ENCODE results near the gene HMX3.

Gene HMX3

DNA sequence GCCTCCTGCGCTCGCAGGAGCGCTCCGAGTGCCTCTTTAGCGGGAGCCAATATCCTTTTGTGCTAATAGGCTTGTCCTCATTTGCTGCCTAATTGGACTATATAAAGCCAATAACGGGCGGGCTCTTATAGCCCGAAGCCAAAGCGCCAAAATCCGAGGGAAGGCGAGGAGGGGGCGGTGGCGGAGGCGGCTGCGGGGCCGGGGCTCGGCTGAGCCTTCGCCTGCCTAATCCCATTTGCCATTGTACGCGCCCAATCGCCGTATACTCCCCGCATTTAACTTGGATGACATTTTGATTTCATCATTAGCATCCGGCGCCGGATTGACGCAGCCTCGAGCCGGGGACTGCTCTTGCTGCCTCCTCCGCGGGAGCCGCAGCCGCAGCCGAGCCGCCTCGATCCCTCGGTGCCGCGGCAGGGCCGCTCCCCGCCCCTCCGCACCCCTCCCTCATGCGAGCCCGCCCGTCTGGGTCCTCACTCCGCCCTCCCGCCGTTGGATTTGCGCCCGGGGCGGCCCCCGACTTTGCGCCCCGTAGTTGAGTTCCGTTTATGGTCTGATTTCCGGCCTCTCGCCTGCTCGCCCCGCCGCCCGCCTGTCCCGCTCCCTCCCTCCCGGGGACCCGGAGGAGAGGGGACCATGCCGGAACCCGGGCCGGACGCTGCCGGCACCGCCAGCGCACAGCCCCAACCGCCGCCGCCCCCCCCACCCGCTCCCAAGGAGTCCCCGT is at the start of gene HMX3:
HMX3 (plus strand) TSS at position 556 of the 727 bp plus-strand sequence; CDS start at position 637, 81 bp downstream.
- no peak within 1 kb of the TSS for H3K27ac ChIP-seq (ENCODE audit: low read depth, low read length)
- peaks cover 8% of the 10 kb centered on the region for H3K4me1 ChIP-seq (ENCODE audit: control insufficient read depth, insufficient read depth, low read length, unreplicated experiment)
- no peak within 1 kb of the TSS for H2AFZ ChIP-seq (ENCODE audit: low read length, unreplicated experiment)
- H3K36me3 ChIP-seq (ENCODE audit: insufficient read depth, low read length), result no peaks in the 10 kb centered on the region
- H3K27me3 ChIP-seq (ENCODE audit: insufficient read depth, low read length), result peaks cover 98% of the 10 kb centered on the region
- H3K4me3 ChIP-seq (ENCODE audit: low read depth, low read length), result peak within 1 kb of the TSS; percentile 47; the same call in 1 of the 2 replicates
- H3K79me2 ChIP-seq (ENCODE audit: control insufficient read depth, insufficient read depth, low read length, unreplicated experiment), result no peaks in the 10 kb centered on the region

DNA sequence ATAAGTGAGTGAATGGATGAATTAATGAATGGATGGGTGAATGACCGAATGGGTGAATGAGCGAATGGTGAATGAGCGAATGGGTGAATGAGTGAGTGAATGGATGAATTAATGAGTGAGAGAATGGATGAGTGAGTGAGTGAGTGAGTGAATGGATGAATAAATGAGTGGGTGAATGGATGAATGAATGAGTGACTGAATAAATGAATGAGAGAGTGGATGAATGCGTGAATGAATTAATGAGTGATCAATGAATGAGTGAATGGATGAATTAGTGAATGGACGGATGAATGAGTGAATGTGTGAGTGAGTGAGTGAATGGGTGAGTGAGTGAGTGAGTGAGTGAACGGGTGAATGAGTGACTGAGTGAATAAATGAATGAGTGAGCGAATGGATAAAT is 49.5 kb upstream of the HMX3 start:
- Histone ChIP-seq H3K36me3 (ENCODE audit: insufficient read depth, low read length) (no peaks in the 10 kb centered on the region), H2AFZ (ENCODE audit: low read length, unreplicated experiment) (no peak overlapping the region), H3K4me1 (ENCODE audit: control insufficient read depth, insufficient read depth, low read length, unreplicated experiment) (no peaks in the 10 kb centered on the region), H3K27ac (ENCODE audit: low read depth, low read length) (no peak overlapping the region), H3K27me3 (ENCODE audit: insufficient read depth, low read length) (peaks cover 3% of the 10 kb centered on the region; the same call in 1 of the 2 replicates), H3K79me2 (ENCODE audit: control insufficient read depth, insufficient read depth, low read length, unreplicated experiment) (no peaks in the 10 kb centered on the region), H3K4me3 (ENCODE audit: low read depth, low read length) (no peak overlapping the region)

DNA sequence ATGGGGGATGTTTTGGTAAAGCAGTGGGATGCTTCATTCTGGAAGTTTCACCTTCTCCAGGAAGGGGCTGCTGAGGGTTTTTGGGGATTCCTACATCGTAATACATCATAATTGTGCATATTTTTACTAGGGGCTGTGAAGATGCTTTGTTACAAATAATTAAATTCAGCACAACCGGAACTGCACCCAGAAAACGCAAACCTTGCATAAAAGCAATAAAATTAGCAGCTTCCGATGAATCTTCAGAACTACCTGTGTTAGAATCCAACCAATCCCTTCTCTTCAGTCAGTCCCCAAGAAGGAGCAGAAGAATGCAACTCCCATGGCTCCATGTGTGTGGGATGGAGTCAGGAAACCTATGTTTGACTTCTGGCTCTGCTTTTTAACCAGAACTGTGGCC is 48.4 kb upstream of the HMX3 start:
- Histone ChIP-seq H2AFZ (ENCODE audit: low read length, unreplicated experiment) (no peak overlapping the region), H3K27me3 (ENCODE audit: insufficient read depth, low read length) (peaks cover 9% of the 10 kb centered on the region; the same call in 1 of the 2 replicates), H3K27ac (ENCODE audit: low read depth, low read length) (no peak overlapping the region), H3K79me2 (ENCODE audit: control insufficient read depth, insufficient read depth, low read length, unreplicated experiment) (no peaks in the 10 kb centered on the region), H3K36me3 (ENCODE audit: insufficient read depth, low read length) (no peaks in the 10 kb centered on the region), H3K4me1 (ENCODE audit: control insufficient read depth, insufficient read depth, low read length, unreplicated experiment) (no peaks in the 10 kb centered on the region), H3K4me3 (ENCODE audit: low read depth, low read length) (no peak overlapping the region)

DNA sequence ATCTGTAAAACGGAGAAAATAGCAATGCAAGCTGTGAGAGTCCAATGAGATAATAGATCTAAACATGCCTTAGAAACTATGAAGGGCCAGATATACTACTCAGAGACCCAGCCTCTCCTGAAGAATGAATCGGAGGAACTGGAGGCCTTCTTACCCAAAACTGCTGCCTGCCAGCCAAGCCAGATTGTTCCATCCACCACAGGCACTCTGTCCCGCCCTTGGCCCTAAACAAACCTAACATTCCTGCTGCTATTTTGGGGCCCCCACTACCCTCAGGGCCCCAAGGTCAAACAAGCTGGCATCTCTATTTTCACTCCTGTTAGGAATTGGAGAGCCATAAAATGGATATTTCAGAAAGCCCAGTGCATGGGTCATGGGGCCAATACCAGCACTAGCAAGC is 48.0 kb upstream of the HMX3 start:
- no peak overlapping the region for H3K4me3 ChIP-seq (ENCODE audit: low read depth, low read length)

DNA sequence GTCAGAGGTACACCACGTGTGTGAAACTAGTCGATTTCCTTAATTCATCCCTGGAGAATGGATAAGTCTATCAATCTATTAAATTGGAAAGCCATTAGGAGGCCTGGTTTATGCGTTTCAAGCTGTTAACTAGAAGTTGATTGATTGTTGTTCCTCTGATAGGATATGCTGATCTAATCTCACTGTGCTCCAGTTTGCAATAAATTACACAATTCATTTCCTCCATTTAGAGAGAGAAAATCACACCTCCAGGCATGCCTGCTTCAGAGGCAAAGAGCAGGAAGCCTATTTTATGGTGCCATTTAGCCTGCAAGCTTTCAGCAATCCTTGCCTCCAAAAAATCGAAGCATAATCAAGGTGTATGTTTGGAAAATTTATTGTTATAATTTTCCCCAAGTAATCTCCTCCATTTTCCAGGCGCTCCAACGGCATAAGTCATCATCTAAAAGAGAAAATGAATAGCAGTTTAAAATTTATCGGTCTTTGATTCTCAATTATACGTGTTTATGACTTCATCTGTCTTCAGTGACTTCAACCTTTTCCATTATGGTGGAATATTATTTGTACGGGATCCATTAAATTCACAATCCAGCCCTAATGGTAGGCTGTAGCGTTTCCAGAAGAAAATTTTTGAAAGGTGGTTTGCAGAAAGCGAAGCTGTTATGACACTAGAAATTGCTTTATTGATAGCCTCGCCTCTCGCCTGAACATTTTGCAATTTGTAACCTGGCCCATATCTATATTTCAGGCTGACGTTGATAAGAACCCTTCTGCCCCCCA is 42.9 kb upstream of the HMX3 start:
- Histone ChIP-seq H3K79me2 (ENCODE audit: control insufficient read depth, insufficient read depth, low read length, unreplicated experiment) (no peaks in the 10 kb centered on the region), H2AFZ (ENCODE audit: low read length, unreplicated experiment) (no peak overlapping the region), H3K27me3 (ENCODE audit: insufficient read depth, low read length) (peaks cover 36% of the 10 kb centered on the region)

More for the DNA sequence above, 48.0 kb upstream of the HMX3 start:
- H3K27ac ChIP-seq (ENCODE audit: low read depth, low read length), result no peak overlapping the region
- no peak overlapping the region for H2AFZ ChIP-seq (ENCODE audit: low read length, unreplicated experiment)
- no peaks in the 10 kb centered on the region for H3K4me1 ChIP-seq (ENCODE audit: control insufficient read depth, insufficient read depth, low read length, unreplicated experiment)
- H3K36me3 ChIP-seq (ENCODE audit: insufficient read depth, low read length), result no peaks in the 10 kb centered on the region
- peaks cover 13% of the 10 kb centered on the region; the same call in 1 of the 2 replicates for H3K27me3 ChIP-seq (ENCODE audit: insufficient read depth, low read length)
- no peaks in the 10 kb centered on the region for H3K79me2 ChIP-seq (ENCODE audit: control insufficient read depth, insufficient read depth, low read length, unreplicated experiment)

DNA sequence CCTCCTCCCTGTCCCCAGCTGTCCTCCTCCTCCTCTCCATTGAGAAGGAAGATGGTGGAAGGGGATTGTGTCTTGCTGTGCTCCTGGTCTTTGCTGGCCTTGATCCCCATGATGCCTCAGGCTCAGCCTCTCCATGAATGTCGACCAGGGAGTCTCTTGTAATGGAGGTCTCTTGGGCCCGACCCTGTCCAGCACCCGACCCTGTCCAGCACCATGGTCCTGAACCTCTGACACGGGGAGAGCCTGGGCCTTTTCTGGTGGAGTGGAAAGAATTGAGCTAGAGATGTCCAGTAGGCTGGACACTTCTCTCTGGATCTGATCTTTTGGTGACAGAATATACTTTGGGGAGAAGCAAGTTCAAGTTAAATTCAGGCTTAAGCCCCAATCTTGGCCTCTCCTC is 42.3 kb upstream of the HMX3 start:
- Histone ChIP-seq H3K27ac (ENCODE audit: low read depth, low read length) (no peak overlapping the region), H3K4me1 (ENCODE audit: control insufficient read depth, insufficient read depth, low read length, unreplicated experiment) (no peaks in the 10 kb centered on the region), H3K79me2 (ENCODE audit: control insufficient read depth, insufficient read depth, low read length, unreplicated experiment) (no peaks in the 10 kb centered on the region), H3K4me3 (ENCODE audit: low read depth, low read length) (no peak overlapping the region), H3K27me3 (ENCODE audit: insufficient read depth, low read length) (peaks cover 36% of the 10 kb centered on the region), H2AFZ (ENCODE audit: low read length, unreplicated experiment) (no peak overlapping the region), H3K36me3 (ENCODE audit: insufficient read depth, low read length) (no peaks in the 10 kb centered on the region)

More for the DNA sequence above, 42.9 kb upstream of the HMX3 start:
- Histone ChIP-seq H3K36me3 (ENCODE audit: insufficient read depth, low read length) (no peaks in the 10 kb centered on the region), H3K27ac (ENCODE audit: low read depth, low read length) (no peak overlapping the region), H3K4me3 (ENCODE audit: low read depth, low read length) (no peak overlapping the region), H3K4me1 (ENCODE audit: control insufficient read depth, insufficient read depth, low read length, unreplicated experiment) (no peaks in the 10 kb centered on the region)

DNA sequence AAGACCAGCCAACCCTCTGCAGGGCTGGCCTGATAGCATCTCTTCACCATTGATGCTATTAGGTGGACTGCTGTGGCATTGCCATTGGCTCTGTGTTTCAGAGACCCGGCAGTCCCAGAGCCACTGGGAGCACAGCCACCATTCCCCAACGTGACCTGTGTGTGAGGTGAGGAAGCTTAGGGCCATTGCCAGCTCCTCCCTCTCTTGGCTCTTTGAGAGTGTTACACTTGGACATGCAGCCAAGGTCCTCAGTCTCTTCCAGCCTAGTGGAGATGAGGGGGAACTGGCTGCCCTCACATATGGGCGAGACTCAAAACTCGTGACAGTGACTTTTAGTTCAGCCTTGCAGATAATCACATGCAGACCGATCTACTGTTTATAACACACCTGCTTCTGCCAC is 39.3 kb upstream of the HMX3 start:
- Histone ChIP-seq H3K27ac (ENCODE audit: low read depth, low read length) (no peak overlapping the region), H3K4me1 (ENCODE audit: control insufficient read depth, insufficient read depth, low read length, unreplicated experiment) (no peaks in the 10 kb centered on the region), H3K4me3 (ENCODE audit: low read depth, low read length) (no peak overlapping the region), H3K27me3 (ENCODE audit: insufficient read depth, low read length) (peaks cover 32% of the 10 kb centered on the region), H3K79me2 (ENCODE audit: control insufficient read depth, insufficient read depth, low read length, unreplicated experiment) (no peaks in the 10 kb centered on the region), H2AFZ (ENCODE audit: low read length, unreplicated experiment) (no peak overlapping the region), H3K36me3 (ENCODE audit: insufficient read depth, low read length) (no peaks in the 10 kb centered on the region)

DNA sequence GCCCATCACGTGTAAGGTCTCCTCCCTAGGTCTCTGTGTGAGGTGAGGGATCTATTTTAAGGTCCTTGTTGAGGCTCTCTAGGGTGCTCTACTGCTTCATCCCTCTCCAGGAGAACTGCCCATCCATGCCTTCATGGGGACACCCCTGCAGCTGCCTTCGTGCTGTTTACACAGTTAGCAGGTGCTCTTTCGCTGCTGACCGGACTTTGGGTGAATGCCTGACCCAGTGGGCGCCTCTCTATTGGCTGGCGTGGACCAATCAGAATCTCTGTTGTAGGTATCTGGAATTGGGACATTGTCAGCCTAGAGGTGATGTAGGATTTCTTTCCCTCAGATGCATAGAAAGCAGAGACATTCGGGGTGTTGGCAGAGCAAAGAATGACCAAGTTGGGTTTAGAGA is 38.7 kb upstream of the HMX3 start:
- peaks cover 30% of the 10 kb centered on the region for H3K27me3 ChIP-seq (ENCODE audit: insufficient read depth, low read length)
- H3K4me3 ChIP-seq (ENCODE audit: low read depth, low read length), result no peak overlapping the region
- H3K79me2 ChIP-seq (ENCODE audit: control insufficient read depth, insufficient read depth, low read length, unreplicated experiment), result no peaks in the 10 kb centered on the region
- no peaks in the 10 kb centered on the region for H3K36me3 ChIP-seq (ENCODE audit: insufficient read depth, low read length)
- H3K4me1 ChIP-seq (ENCODE audit: control insufficient read depth, insufficient read depth, low read length, unreplicated experiment), result no peaks in the 10 kb centered on the region
- H2AFZ ChIP-seq (ENCODE audit: low read length, unreplicated experiment), result no peak overlapping the region
- H3K27ac ChIP-seq (ENCODE audit: low read depth, low read length), result no peak overlapping the region

DNA sequence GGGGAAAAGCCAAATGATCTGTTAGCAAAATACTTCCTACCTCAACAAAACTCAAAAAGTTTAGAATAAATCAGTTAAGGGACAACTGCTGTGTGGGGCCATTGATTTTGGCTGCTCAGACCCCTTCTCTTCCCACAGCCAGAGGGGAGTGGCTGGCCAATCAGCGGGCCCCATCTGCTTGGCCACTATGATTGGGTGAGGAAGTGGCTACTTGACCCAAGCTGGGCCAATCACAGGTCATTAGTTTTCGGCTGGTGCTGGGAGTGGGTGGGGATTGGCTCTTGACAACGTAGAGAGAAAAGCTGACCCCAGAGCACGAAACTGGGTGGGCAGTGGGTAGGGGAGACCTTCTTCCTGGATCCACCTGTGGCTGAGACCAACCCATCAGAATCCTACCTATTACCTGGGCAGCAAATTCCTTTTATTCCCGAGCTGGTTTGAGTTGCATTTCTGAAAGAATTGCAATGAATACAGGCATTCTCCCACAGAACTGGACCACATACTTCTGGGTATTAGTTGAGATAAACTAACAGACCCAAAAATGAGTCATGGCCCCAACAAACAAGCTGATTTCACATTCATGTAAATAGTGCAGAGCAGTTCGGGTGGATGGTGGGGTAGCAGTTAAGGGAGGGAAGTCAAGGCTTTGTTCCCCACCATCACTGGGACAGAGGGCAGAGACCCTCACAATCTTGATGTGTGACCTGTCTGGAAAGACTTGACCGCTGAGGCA is 35.6 kb upstream of the HMX3 start:
- Histone ChIP-seq H3K36me3 (ENCODE audit: insufficient read depth, low read length) (no peaks in the 10 kb centered on the region), H2AFZ (ENCODE audit: low read length, unreplicated experiment) (no peak overlapping the region), H3K4me1 (ENCODE audit: control insufficient read depth, insufficient read depth, low read length, unreplicated experiment) (no peaks in the 10 kb centered on the region), H3K79me2 (ENCODE audit: control insufficient read depth, insufficient read depth, low read length, unreplicated experiment) (no peaks in the 10 kb centered on the region), H3K27ac (ENCODE audit: low read depth, low read length) (no peak overlapping the region), H3K27me3 (ENCODE audit: insufficient read depth, low read length) (peaks cover 10% of the 10 kb centered on the region), H3K4me3 (ENCODE audit: low read depth, low read length) (no peak overlapping the region)

DNA sequence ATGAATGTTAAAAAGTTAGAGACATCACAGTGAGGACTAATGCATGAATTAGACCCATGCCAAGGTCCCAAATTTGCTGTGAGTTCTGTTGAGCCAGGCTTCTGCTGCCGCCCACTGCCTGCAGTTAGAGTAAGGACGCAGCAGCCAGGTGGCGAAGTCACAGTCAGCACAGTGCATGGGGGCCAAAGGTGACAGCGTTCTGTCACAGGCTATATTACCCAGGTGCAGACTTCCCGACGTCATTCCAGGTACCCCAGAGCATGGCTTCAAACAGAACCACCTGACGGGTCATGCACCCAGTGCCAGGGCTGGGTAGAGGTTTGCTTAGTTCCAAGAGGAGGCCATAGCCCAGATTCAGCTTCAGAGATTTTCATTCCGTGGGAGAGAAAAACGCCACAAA is 33.9 kb upstream of the HMX3 start:
- H3K4me1 ChIP-seq (ENCODE audit: control insufficient read depth, insufficient read depth, low read length, unreplicated experiment), result no peaks in the 10 kb centered on the region
- no peaks in the 10 kb centered on the region for H3K79me2 ChIP-seq (ENCODE audit: control insufficient read depth, insufficient read depth, low read length, unreplicated experiment)
- no peak overlapping the region for H3K27ac ChIP-seq (ENCODE audit: low read depth, low read length)
- H3K36me3 ChIP-seq (ENCODE audit: insufficient read depth, low read length), result no peaks in the 10 kb centered on the region
- H3K4me3 ChIP-seq (ENCODE audit: low read depth, low read length), result no peak overlapping the region
- peaks cover 12% of the 10 kb centered on the region; the same call in 1 of the 2 replicates for H3K27me3 ChIP-seq (ENCODE audit: insufficient read depth, low read length)
- no peak overlapping the region for H2AFZ ChIP-seq (ENCODE audit: low read length, unreplicated experiment)
